Keratinocyte (primary cell): ENCODE measurements around the gene SMIM24. TPM values are rescaled to one million over a fixed set of nuclear protein-coding genes. Genes with fewer than 3 reads are reported as not detected.

Experiments
- DNase-seq: peaks from one replicate; pipeline ENCODE4 v3.0.0-alpha.2; 2011; ENCODE audit warnings: low read depth, missing footprints, low spot score
- FAIRE-seq: peaks from 2 replicates; lab custom pipeline; 2011; peaks lifted over from hg19 to GRCh38; lab: Jason Lieb, UNC
- H2AFZ ChIP-seq: 2 replicates; pipeline ENCODE4 v1.6.0; 2012; ENCODE audit warnings: low read length, control low read depth, inconsistent platforms; ENCODE audit not compliant: control insufficient read depth
- H3K27ac ChIP-seq: 2 replicates; pipeline ENCODE4 v1.5.1; 2011; ENCODE audit warnings: low read length; ENCODE audit not compliant: control insufficient read depth, insufficient read depth
- H3K27me3 ChIP-seq: 3 replicates; pipeline ENCODE4 v1.6.0; 2011; ENCODE audit warnings: low read length; ENCODE audit not compliant: control insufficient read depth, insufficient read depth; ENCODE audit errors: extremely low read depth
- H3K36me3 ChIP-seq, 2 experiments: 2 replicates in 1 of 2; 3 replicates in 1 of 2; pipeline ENCODE4 v1.5.1; 2011; ENCODE audit warnings: low read length in 2 of 2, mild to moderate bottlenecking in 1 of 2; ENCODE audit not compliant: control insufficient read depth in 2 of 2, insufficient read depth in 2 of 2; ENCODE audit errors: extremely low read depth in 1 of 2
- H3K4me1 ChIP-seq: 3 replicates; pipeline ENCODE4 v1.5.1; 2011; ENCODE audit warnings: low read length; ENCODE audit not compliant: control insufficient read depth, insufficient read depth; ENCODE audit errors: extremely low read depth
- H3K4me2 ChIP-seq: 3 replicates; pipeline ENCODE4 v1.6.0; 2011; ENCODE audit warnings: low read depth, low read length; ENCODE audit not compliant: control insufficient read depth, insufficient read depth; ENCODE audit errors: extremely low read depth
- H3K4me3 ChIP-seq, 3 experiments: fragments of 200-600 bp in 1 of 3; sonication (generic) in 1 of 3; 2 replicates in 2 of 3; 3 replicates in 1 of 3; pipeline ENCODE4 v1.5.1; 2011 to 2016; ENCODE audit warnings: low read length in 3 of 3, mild to moderate bottlenecking in 3 of 3, control low read depth in 2 of 3, inconsistent platforms in 1 of 3, low read depth in 1 of 3, mixed read lengths in 1 of 3, mixed run types in 1 of 3, moderate library complexity in 1 of 3; ENCODE audit not compliant: control insufficient read depth in 2 of 3, insufficient read depth in 2 of 3; ENCODE audit errors: extremely low read depth in 1 of 3
- H3K79me2 ChIP-seq: 2 replicates; pipeline ENCODE4 v1.6.0; 2012; ENCODE audit warnings: low read length; ENCODE audit not compliant: control insufficient read depth, insufficient read depth
- H3K9ac ChIP-seq: 3 replicates; pipeline ENCODE4 v1.6.0; 2011; ENCODE audit warnings: low read length; ENCODE audit not compliant: control insufficient read depth, insufficient read depth; ENCODE audit errors: extremely low read depth
- H3K9me1 ChIP-seq: 3 replicates; pipeline ENCODE4 v1.6.0; 2011; ENCODE audit warnings: low read length; ENCODE audit not compliant: control insufficient read depth, insufficient read depth; ENCODE audit errors: extremely low read depth
- H3K9me3 ChIP-seq: 2 replicates; pipeline ENCODE4 v1.5.1; 2012; ENCODE audit warnings: low read depth, low read length; ENCODE audit not compliant: control insufficient read depth
- H4K20me1 ChIP-seq: 3 replicates; pipeline ENCODE4 v1.6.0; 2011; ENCODE audit warnings: low read length; ENCODE audit not compliant: control insufficient read depth, insufficient read depth; ENCODE audit errors: extremely low read depth
- EZH2 ChIP-seq: IDR thresholded peaks from one replicate; pipeline ENCODE4 v1.6.1; 2012; ENCODE audit warnings: inconsistent platforms, mild to moderate bottlenecking, low read length, moderate library complexity
- dilution Hi-C: fragments of 300-500 bp; cut with MboI; formaldehyde crosslinking; loops from one replicate; pipeline ENCODE4 v1.7.0; 2020; ENCODE audit warnings: low sequenced_read_pairs; ENCODE audit not compliant: extremely low pct_ligation_motif_present
- polyA plus RNA-seq, 5 experiments: library from polyadenylated mRNA; depleted of rRNA in 3 of 5; stranded (reverse) in 3 of 5; stranded (forward) in 1 of 5; unstranded in 1 of 5; fragments of >200 nt; gene quantifications; 1 replicate in 1 of 5; 2 replicates in 3 of 5; 3 replicates in 1 of 5; pipeline versions ENCODE4 v1.2.1 to v1.2.3, GENCODE V29; 2011 to 2012; ENCODE audit warnings: missing spikeins in 2 of 5, low read depth in 1 of 5, low replicate concordance in 1 of 5
- TF ChIP-seq, protein P1 (sequence below), 3 experiments: IDR thresholded peaks in 1 of 3; conservative IDR thresholded peaks in 1 of 3; optimal IDR thresholded peaks in 1 of 3; 2 replicates in 2 of 3; 3 replicates in 1 of 3; pipeline versions ENCODE3 to v1.5.1; 2011; ENCODE audit warnings: low read length in 3 of 3, mild to moderate bottlenecking in 3 of 3, moderate library complexity in 2 of 3, control low read depth in 1 of 3, inconsistent platforms in 1 of 3; ENCODE audit not compliant: insufficient read depth in 2 of 3; ENCODE audit errors: extremely low read depth in 1 of 3

The SMIM24 gene
- polyA plus RNA-seq, 1 donor (not counting 4 experiments of a cell fraction or from before 2014, with no cell fraction given) = not detected

DNA sequence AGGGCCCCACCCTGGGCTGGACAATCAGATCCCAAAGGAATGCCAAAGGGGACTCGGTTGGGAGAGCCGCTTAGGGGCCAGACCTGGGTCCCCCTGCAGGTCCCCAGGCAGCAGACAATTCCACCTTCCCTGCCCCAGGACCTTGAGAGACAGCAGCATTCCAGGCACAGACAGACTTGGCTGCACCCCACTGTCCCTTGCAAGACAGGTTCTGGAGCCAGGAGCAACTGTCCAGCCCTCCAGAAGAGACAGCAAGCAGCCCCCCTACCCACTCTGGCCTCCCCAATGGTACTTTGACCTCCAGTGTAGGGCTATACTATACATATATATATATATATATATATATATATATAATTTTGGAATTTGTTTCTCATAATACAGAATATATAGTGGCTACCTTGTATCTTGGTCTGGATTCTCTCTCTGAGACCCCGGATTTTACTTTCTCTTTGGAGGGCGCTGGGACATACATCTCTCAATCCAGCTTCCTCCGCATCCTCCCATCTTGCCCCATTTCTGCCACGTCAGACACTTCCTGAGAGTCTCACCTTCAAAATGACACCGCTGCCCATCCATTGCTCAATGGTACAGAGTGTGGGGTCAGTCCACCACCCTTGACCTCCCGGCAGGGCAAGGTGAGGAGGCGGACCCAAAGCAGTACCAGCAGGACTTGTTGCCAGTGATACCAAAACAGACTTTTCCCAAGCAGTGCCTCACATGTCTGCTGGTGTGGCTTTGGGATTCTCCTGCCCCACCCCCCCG is 12.7 kb downstream of the SMIM24 start:
- H3K27ac ChIP-seq = no peak overlapping the region
- H3K36me3 ChIP-seq = no peaks in the 10 kb centered on the region
- DNase-seq (no peak), FAIRE-seq (no peak)
- dilution Hi-C loops = no loop called here
- no peaks in the 10 kb centered on the region for H3K4me1 ChIP-seq
- peaks cover 5% of the 10 kb centered on the region for H3K27me3 ChIP-seq
- H2AFZ ChIP-seq = no peak overlapping the region
- no peak overlapping the region for H3K9ac ChIP-seq
- H3K4me2 ChIP-seq = no peak overlapping the region
- peaks cover 2% of the 10 kb centered on the region for H3K9me3 ChIP-seq
- H3K79me2 ChIP-seq = no peaks in the 10 kb centered on the region
- no peak overlapping the region for H3K4me3 ChIP-seq
- H4K20me1 ChIP-seq = peaks cover 3% of the 10 kb centered on the region
- H3K9me1 ChIP-seq = no peaks in the 10 kb centered on the region
- TF ChIP-seq EZH2 = no peak
- TF ChIP-seq, protein P1, sequence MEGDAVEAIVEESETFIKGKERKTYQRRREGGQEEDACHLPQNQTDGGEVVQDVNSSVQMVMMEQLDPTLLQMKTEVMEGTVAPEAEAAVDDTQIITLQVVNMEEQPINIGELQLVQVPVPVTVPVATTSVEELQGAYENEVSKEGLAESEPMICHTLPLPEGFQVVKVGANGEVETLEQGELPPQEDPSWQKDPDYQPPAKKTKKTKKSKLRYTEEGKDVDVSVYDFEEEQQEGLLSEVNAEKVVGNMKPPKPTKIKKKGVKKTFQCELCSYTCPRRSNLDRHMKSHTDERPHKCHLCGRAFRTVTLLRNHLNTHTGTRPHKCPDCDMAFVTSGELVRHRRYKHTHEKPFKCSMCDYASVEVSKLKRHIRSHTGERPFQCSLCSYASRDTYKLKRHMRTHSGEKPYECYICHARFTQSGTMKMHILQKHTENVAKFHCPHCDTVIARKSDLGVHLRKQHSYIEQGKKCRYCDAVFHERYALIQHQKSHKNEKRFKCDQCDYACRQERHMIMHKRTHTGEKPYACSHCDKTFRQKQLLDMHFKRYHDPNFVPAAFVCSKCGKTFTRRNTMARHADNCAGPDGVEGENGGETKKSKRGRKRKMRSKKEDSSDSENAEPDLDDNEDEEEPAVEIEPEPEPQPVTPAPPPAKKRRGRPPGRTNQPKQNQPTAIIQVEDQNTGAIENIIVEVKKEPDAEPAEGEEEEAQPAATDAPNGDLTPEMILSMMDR (optimal IDR thresholded peaks at IDR 0.05 in 1 of 3, IDR thresholded peaks at IDR 0.05 in 1 of 3, conservative IDR thresholded peaks at IDR 0.05 in 1 of 3; ENCODE audit: extremely low read depth in 1 of 3, insufficient read depth in 2 of 3, low read length in 3 of 3) = no peak

- Histone ChIP-seq H3K9me1 (no peaks in the 10 kb centered on the region), H3K9ac (no peak overlapping the region), H3K27ac (no peak overlapping the region), H3K36me3 (peaks cover 0 to 2% of the 10 kb centered on the region in 2 experiments), H3K9me3 (peaks cover 2% of the 10 kb centered on the region), H3K4me2 (no peak overlapping the region), H3K4me1 (no peaks in the 10 kb centered on the region), H2AFZ (no peak overlapping the region), H4K20me1 (peaks cover 3% of the 10 kb centered on the region), H3K4me3 (no peak overlapping the region), H3K79me2 (no peaks in the 10 kb centered on the region), H3K27me3 (peaks cover 5% of the 10 kb centered on the region)
- FAIRE-seq = no peak
- TF ChIP-seq, protein P1 (optimal IDR thresholded peaks at IDR 0.05 in 1 of 3, IDR thresholded peaks at IDR 0.05 in 1 of 3, conservative IDR thresholded peaks at IDR 0.05 in 1 of 3; ENCODE audit: extremely low read depth in 1 of 3, insufficient read depth in 2 of 3, low read length in 3 of 3) = no peak
- TF ChIP-seq EZH2 = no peak
- dilution Hi-C loops = no loop called here
- DNase-seq = no peak
These were observed 13.7 kb downstream of the SMIM24 start for GRCh38 chr19:3466635-3467034.
